ENCODE data around the gene PPP2R3A.

PPP2R3A gene

GRCh38 chr3:136021803-136022202 is 56.3 kb downstream of the PPP2R3A start:
- intact Hi-C loops (cut with DNase I): no loop called here
- no peak for DNase-seq

- intact Hi-C loops (cut with DNase I): no loop called here
- no peak for DNase-seq
Measured at GRCh38 chr3:136022529-136023263, 57.2 kb downstream of the PPP2R3A start.

DNA sequence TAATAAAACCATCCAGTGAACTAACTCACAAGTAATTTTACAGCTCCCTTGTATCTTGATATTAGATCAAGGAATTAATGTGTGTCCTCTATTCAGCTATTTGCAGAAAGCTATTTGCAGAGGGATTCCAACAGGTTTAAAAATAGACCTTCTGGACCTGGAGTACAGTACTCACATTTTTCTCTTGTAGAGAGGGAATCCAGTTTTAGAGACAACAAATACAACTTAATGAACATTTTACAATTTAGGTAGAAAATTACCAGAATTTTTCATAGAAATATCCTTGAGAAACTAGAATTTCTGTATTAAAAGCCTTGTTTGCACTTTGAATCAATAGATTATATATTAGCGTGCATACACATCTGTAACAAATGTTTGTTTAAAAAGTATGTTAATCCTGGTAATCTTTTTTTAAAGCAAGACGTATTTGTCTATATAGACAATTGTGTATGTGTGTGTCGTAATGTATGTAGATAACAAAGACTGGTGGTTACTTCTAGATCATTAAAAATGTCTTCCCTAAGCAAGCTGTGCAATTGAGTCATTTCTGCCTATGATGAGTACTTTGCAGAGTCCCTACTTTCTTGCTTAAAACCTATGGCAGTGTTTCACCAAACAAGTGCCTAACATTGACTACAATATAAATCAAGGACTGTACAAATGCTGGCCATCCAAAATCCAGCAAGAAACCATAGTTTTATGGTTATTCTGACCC is 57.9 kb downstream of the PPP2R3A start:
- no peak for DNase-seq
- intact Hi-C loops (cut with DNase I): no loop called here

GRCh38 chr3:136036306-136036705 is 70.8 kb downstream of the PPP2R3A start:
- no peak for DNase-seq
- intact Hi-C loops (cut with DNase I): no loop called here

GRCh38 chr3:136038668-136039067 is 73.1 kb downstream of the PPP2R3A start:
- DNase-seq: no peak
- intact Hi-C loops (cut with DNase I): no loop called here

- intact Hi-C loops (cut with DNase I): loop anchor here (1.0 kb wide), 1 partner anchor 124 kb away; no protein-coding TSS in a partner anchor
- no peak for DNase-seq
Measured at GRCh38 chr3:136042608-136043221, 77.2 kb downstream of the PPP2R3A start.

DNA sequence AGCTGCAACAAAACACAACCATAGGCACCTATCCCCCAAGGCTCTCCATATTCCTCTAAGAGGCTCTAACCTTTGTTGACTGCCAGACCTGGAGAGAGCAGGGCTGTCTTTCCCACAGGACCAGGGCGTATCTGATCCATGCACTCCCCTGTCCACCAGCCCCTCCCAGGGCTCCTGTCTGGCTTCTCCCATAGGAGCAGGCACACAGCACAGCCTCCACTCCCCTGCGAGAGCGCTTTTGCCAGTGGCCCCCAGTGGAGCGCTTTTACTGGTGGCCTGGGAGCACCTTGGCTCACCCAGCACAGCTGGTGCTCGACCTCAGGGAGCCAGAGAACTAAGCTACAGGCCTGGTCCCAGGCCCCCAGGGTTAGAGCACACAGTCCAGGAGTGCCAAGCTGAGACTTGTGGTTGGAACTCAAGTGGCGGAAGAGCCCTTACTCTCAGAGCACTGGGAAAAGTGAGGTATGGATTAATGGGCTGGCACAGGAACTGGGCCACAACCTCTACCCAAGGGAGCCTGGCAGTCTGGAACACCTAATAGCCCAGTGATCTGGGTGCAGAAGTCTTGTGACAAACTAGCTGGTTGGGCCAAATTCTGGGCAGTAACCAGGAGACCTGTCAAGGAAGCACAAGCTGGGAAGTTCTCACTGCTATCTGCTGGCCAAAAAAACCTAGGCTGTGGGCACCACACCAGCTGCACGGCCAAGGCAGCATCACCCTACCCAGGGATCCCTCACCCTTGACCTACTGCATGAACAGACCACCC is 79.6 kb downstream of the PPP2R3A start:
- intact Hi-C loops (cut with DNase I): no loop called here
- peak in 1 of 10 donors; percentile 43 for DNase-seq

GRCh38 chr3:136048068-136048467 is 82.5 kb downstream of the PPP2R3A start:
- intact Hi-C loops (cut with DNase I): no loop called here
- no peak for DNase-seq

DNA sequence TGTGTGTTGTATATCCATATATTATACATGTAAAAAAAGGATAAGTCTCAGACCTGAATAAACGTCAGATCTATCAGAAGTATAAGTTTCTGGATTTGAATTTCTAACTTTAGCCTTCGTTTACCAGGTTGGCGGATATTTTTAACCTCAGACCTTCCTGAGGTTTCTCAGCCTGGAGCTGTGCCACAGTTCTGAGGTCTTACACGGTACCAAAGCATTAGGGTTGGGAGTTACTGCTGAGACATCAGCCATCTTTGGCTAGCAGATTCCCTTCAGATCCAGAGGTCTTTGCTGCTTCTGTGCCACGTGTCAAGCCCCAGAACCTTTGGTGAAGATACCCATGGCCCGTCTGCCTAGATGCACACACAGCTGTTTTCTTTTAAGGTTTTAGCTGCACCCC is 84.7 kb downstream of the PPP2R3A start:
- intact Hi-C loops (cut with DNase I): no loop called here
- no peak for DNase-seq

DNA sequence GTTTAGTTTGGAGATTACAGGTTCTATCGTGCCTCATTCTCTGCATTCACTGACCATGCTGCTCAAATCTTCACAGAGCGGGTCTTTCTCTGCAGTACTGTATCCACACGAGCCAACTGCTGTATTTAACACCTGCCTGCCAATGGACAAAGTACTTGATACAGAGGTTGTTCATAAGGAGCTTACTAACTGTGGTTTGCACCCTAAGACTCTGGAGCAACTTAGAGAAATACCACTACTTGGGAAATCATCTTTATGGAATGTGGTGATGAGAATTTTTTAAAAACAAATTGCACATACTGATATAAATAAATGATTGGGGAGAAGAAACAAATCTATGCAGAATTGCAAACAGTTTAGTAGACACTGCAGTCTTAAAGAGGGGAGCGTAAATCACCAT is 90.0 kb downstream of the PPP2R3A start:
- no peak for DNase-seq
- intact Hi-C loops (cut with DNase I): no loop called here

GRCh38 chr3:136067211-136067610 is 101.7 kb downstream of the PPP2R3A start:
- no peak for DNase-seq
- intact Hi-C loops (cut with DNase I): no loop called here

GRCh38 chr3:136068708-136069107 is 103.2 kb downstream of the PPP2R3A start:
- intact Hi-C loops (cut with DNase I): no loop called here
- DNase-seq: no peak

- DNase-seq: no peak
- intact Hi-C loops (cut with DNase I): no loop called here
Measured at GRCh38 chr3:136069933-136070332, 104.4 kb downstream of the PPP2R3A start.

DNA sequence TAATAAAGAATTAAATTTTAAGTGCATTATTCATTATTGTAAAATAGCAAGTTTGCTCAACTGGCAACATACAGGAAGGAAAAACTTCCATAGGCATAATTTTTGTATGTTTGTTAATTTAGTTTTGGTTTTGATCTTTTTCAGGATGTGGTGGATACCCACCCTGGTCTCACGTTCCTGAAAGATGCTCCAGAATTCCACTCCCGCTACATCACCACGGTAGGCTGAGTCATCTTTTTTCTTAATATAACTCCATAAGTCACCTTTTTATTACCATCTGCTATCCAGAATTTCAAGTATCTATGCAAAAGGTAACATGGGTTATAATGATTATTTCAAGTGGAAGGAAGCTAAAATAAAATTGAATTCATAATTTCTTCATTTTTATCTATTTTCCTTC is 104.8 kb downstream of the PPP2R3A start:
- no peak for DNase-seq
- intact Hi-C loops (cut with DNase I): no loop called here

- intact Hi-C loops (cut with DNase I): no loop called here
- DNase-seq: peak in 1 of 10 donors; percentile 56
Measured at GRCh38 chr3:136070953-136071949, 105.7 kb downstream of the PPP2R3A start.

DNA sequence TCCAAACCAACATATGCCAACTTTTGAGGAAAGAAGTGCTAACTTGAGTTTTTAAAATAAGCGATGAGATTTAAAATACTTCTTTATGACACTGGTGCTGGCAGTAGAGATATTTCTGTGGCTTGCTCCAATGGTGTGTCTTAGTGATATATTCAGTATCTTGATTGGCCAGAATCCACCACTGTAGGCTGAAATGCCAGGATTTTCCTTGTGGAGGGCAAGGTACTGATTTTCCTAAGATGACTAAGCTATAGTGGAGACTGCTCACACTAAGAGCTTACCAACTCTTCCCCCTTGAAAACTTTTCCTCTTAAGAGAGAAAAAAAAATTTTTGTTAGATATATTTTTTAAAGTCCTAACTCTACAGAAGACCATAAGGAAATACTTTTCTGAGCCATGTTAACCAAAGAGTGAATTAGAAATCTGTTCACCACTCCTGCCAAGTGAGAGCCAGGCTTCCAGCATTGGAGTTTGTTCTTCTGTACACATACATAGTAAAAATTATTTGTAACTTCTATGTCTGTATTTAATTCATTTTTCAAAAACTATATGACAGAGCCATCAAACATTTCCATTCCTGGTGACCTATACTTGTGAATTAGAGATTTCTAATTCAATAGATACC is 109.1 kb downstream of the PPP2R3A start:
- no peak for DNase-seq
- intact Hi-C loops (cut with DNase I): loop anchor here (1.0 to 5.0 kb wide), 4 partner anchors 123 to 940 kb away; partner anchors contain the start of genes MSL2 and STAG1

- intact Hi-C loops (cut with DNase I): loop anchor here (1.0 to 5.0 kb wide), 4 partner anchors 122 to 939 kb away; partner anchors contain the start of genes MSL2 and STAG1
- DNase-seq: peak in 8 of 10 donors; percentile 25 to 93 (median 74)
Measured at GRCh38 chr3:136075218-136075808, 109.8 kb downstream of the PPP2R3A start.

DNA sequence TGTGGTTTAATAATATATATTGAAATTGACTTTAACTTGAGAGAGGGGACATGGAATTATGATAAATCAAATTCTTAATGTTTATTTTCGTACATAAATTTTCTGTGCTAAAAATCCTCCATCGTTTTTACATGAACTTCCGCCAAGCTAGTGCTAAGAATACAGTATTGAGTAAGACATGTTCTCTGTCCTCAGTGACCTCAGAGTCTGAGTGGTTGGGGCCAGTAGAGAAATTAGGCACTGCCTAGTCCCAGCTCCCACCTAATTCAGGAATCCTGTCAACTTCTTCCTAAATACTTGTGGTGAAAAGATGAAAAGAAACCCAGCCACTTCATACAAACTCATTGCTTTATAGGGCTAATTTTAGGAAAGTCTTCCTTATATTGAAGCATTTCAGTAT is 110.3 kb downstream of the PPP2R3A start:
- intact Hi-C loops (cut with DNase I): loop anchor here (1.0 to 5.0 kb wide), 4 partner anchors 121 to 939 kb away; partner anchors contain the start of genes MSL2 and STAG1
- DNase-seq: no peak

All from posterior cingulate gyrus (tissue), 11 donors.